H1 (cell line): ENCODE measurements around the gene MEF2A. TPM values are rescaled to one million over a fixed set of nuclear protein-coding genes. Genes with fewer than 3 reads are reported as not detected.

ENCODE experiments used
- CTCF ChIA-PET: fragments of 300-600 bp; sonication (Branson Sonifier 250); formaldehyde crosslinking; loops from one replicate; lab custom pipeline; 2021; ENCODE audit not compliant: partially characterized antibody; lab: Charles Lee
- POLR2A ChIA-PET: fragments of 300-600 bp; sonication (Branson Sonifier 250); formaldehyde crosslinking; loops from one replicate; lab custom pipeline; 2021; ENCODE audit warnings: inconsistent platforms; ENCODE audit not compliant: partially characterized antibody; lab: Charles Lee
- DNase-seq, 2 experiments: peaks; one replicate each; pipeline versions ENCODE4 v3.0.0 to v3.0.0-alpha.2; 2010 to 2022; ENCODE audit warnings: low spot score in 2 of 2, low read depth in 1 of 2, mixed read lengths in 1 of 2
- FAIRE-seq: peaks from 2 replicates; lab custom pipeline; 2011; peaks lifted over from hg19 to GRCh38; lab: Jason Lieb, UNC
- H2AFZ ChIP-seq: 2 replicates; pipeline ENCODE4 v1.8.1; 2012; ENCODE audit warnings: low read length, inconsistent platforms
- H2AK5ac ChIP-seq: 2 replicates; pipeline ENCODE4 v1.6.1; 2013; ENCODE audit warnings: low read depth, low read length
- H2BK120ac ChIP-seq: replicated peaks from 2 replicates; pipeline ENCODE3; 2013; ENCODE audit warnings: low read depth, low read length, inconsistent platforms
- H2BK12ac ChIP-seq: 2 replicates; pipeline ENCODE4 v1.6.1; 2013; ENCODE audit warnings: low read depth, low read length
- H2BK15ac ChIP-seq: 2 replicates; pipeline ENCODE4 v1.6.1; 2013; ENCODE audit warnings: low read length
- H2BK20ac ChIP-seq: 2 replicates; pipeline ENCODE4 v1.6.1; 2013; ENCODE audit warnings: low read length
- H2BK5ac ChIP-seq: 2 replicates; pipeline ENCODE4 v1.6.1; 2013; ENCODE audit warnings: low read depth, low read length
- H3K14ac ChIP-seq: 2 replicates; pipeline ENCODE4 v1.6.1; 2013; ENCODE audit warnings: inconsistent platforms; ENCODE audit not compliant: insufficient read length
- H3K18ac ChIP-seq: 2 replicates; pipeline ENCODE4 v1.6.1; 2013; ENCODE audit warnings: low read length; ENCODE audit errors: extremely low read depth
- H3K23ac ChIP-seq: 2 replicates; pipeline ENCODE4 v1.6.1; 2013; ENCODE audit warnings: inconsistent platforms; ENCODE audit not compliant: insufficient read length
- H3K23me2 ChIP-seq: 2 replicates; pipeline ENCODE4 v1.6.1; 2013; ENCODE audit warnings: low read depth, low read length
- H3K27ac ChIP-seq: 2 replicates; pipeline ENCODE4 v1.6.1; 2011; ENCODE audit warnings: low read depth, low read length, inconsistent platforms
- H3K27me3 ChIP-seq, 4 experiments: replicated peaks in 1 of 4; 1 replicate in 1 of 4; 2 replicates in 3 of 4; pipeline versions ENCODE4 v1.6.1 to v1.8.1; 2011 to 2013; ENCODE audit warnings: low read length in 3 of 4, mild to moderate bottlenecking in 3 of 4, inconsistent platforms in 2 of 4, mixed read lengths in 2 of 4, moderate library complexity in 1 of 4; ENCODE audit not compliant: control insufficient read depth in 3 of 4, insufficient read depth in 3 of 4; ENCODE audit errors: extremely low read depth in 1 of 4
- H3K36me3 ChIP-seq, 4 experiments: 2 replicates each; pipeline versions ENCODE4 v1.6.1 to v1.8.1; 2011 to 2013; ENCODE audit warnings: mild to moderate bottlenecking in 4 of 4, low read length in 3 of 4, moderate library complexity in 2 of 4, control low read depth in 1 of 4, inconsistent platforms in 1 of 4; ENCODE audit not compliant: insufficient read depth in 4 of 4, control insufficient read depth in 2 of 4
- H3K4ac ChIP-seq: replicated peaks from 2 replicates; pipeline ENCODE3; 2013; ENCODE audit warnings: low read length, low read depth, mixed read lengths, inconsistent platforms; ENCODE audit not compliant: insufficient read length
- H3K4me1 ChIP-seq, 4 experiments: replicated peaks in 1 of 4; 1 replicate in 1 of 4; 2 replicates in 3 of 4; pipeline versions ENCODE4 v1.6.1 to v1.8.1; 2011 to 2013; ENCODE audit warnings: low read length in 3 of 4, inconsistent platforms in 2 of 4, mixed read lengths in 1 of 4; ENCODE audit not compliant: insufficient read depth in 4 of 4, control insufficient read depth in 3 of 4
- H3K4me2 ChIP-seq, 2 experiments: 2 replicates each; pipeline versions ENCODE4 v1.6.1 to v1.8.1; 2011 to 2013; ENCODE audit warnings: low read depth in 2 of 2, low read length in 2 of 2, control low read depth in 1 of 2, inconsistent platforms in 1 of 2, mild to moderate bottlenecking in 1 of 2; ENCODE audit not compliant: insufficient read depth in 1 of 2
- H3K4me3 ChIP-seq, 4 experiments: fragments of 200-600, 300-600 bp in 1 of 4; sonication (generic), shearing (Covaris generic), sonication (Bioruptor Twin) in 1 of 4; 2 replicates each; pipeline versions ENCODE4 v1.5.1 to v1.8.1; 2011 to 2016; ENCODE audit warnings: low read length in 4 of 4, low read depth in 3 of 4, control low read depth in 2 of 4, inconsistent platforms in 2 of 4, mild to moderate bottlenecking in 2 of 4, mixed read lengths in 1 of 4, moderate library complexity in 1 of 4; ENCODE audit not compliant: insufficient read depth in 2 of 4; ENCODE audit errors: extremely low read depth in 1 of 4
- H3K56ac ChIP-seq: replicated peaks from 2 replicates; pipeline ENCODE3; 2013; ENCODE audit warnings: low read depth, mild to moderate bottlenecking, mixed read lengths, low read length, inconsistent platforms; ENCODE audit not compliant: insufficient read length
- H3K79me1 ChIP-seq: 2 replicates; pipeline ENCODE4 v1.6.1; 2013; ENCODE audit warnings: low read depth, low read length, control low read depth
- H3K79me2 ChIP-seq, 2 experiments: 2 replicates each; pipeline versions ENCODE4 v1.6.1 to v1.8.1; 2012 to 2013; ENCODE audit warnings: low read length in 2 of 2, mild to moderate bottlenecking in 2 of 2, inconsistent platforms in 1 of 2; ENCODE audit not compliant: insufficient read depth in 2 of 2, control insufficient read depth in 1 of 2
- H3K9ac ChIP-seq, 4 experiments: replicated peaks in 1 of 4; 1 replicate in 1 of 4; 2 replicates in 3 of 4; pipeline versions ENCODE4 v1.6.1 to v1.8.1; 2011 to 2013; ENCODE audit warnings: low read depth in 3 of 4, low read length in 3 of 4, control low read depth in 2 of 4, mild to moderate bottlenecking in 2 of 4, moderate library complexity in 2 of 4, inconsistent platforms in 1 of 4; ENCODE audit errors: extremely low read depth in 1 of 4
- H3K9me3 ChIP-seq, 2 experiments: 2 replicates each; pipeline versions ENCODE4 v1.6.1 to v1.8.1; 2012 to 2013; ENCODE audit warnings: mild to moderate bottlenecking in 2 of 2, moderate library complexity in 2 of 2, control low read depth in 1 of 2, inconsistent platforms in 1 of 2, low read depth in 1 of 2, low read length in 1 of 2, mixed read lengths in 1 of 2; ENCODE audit not compliant: insufficient read depth in 2 of 2
- H4K20me1 ChIP-seq, 2 experiments: replicated peaks in 1 of 2; 2 replicates each; pipeline versions ENCODE3 to v1.8.1; 2011 to 2013; ENCODE audit warnings: inconsistent platforms in 2 of 2, low read length in 2 of 2, mild to moderate bottlenecking in 1 of 2; ENCODE audit not compliant: insufficient read depth in 2 of 2, control insufficient read depth in 1 of 2
- H4K5ac ChIP-seq: 2 replicates; pipeline ENCODE4 v1.6.1; 2013; ENCODE audit warnings: low read length, low read depth, mixed read lengths, inconsistent platforms; ENCODE audit not compliant: insufficient read length
- H4K8ac ChIP-seq: 2 replicates; pipeline ENCODE4 v1.8.0; 2013; ENCODE audit warnings: mild to moderate bottlenecking, moderate library complexity, low read length, inconsistent platforms; ENCODE audit not compliant: insufficient read depth; ENCODE audit errors: extremely low read depth
- H4K91ac ChIP-seq: replicated peaks from 2 replicates; pipeline ENCODE3; 2013; ENCODE audit warnings: low read length, mixed read lengths, inconsistent platforms; ENCODE audit not compliant: insufficient read length
- BCL11A ChIP-seq, 2 experiments: IDR thresholded peaks; one replicate each; pipeline ENCODE4 v1.6.1; 2011; ENCODE audit warnings: low read depth in 2 of 2, low read length in 2 of 2, mild to moderate bottlenecking in 2 of 2
- BRCA1 ChIP-seq: IDR thresholded peaks from 2 replicates; pipeline ENCODE4 v1.6.1; 2012; ENCODE audit warnings: low read depth, low read length, improper control_type of control experiment
- CBX8 ChIP-seq: fragments of 300-800, 300-1000 bp; sonication (generic); IDR thresholded peaks from 2 replicates; pipeline ENCODE4 v1.7.1; 2016; ENCODE audit warnings: low read depth, low read length, borderline replicate concordance
- CEBPB ChIP-seq: IDR thresholded peaks from 2 replicates; pipeline ENCODE4 v1.6.1; 2012; ENCODE audit warnings: low read depth, low read length
- CTCF ChIP-seq, 3 experiments: IDR thresholded peaks; 1 replicate in 2 of 3; 2 replicates in 1 of 3; pipeline versions ENCODE4 v1.5.1 to v1.6.1; 2011; ENCODE audit warnings: low read length in 3 of 3, mild to moderate bottlenecking in 3 of 3, inconsistent platforms in 2 of 3, low read depth in 1 of 3, moderate library complexity in 1 of 3; ENCODE audit not compliant: insufficient read depth in 1 of 3; ENCODE audit errors: control extremely low read depth in 1 of 3
- EGR1 ChIP-seq: IDR thresholded peaks from 2 replicates; pipeline ENCODE4 v1.6.1; 2011; ENCODE audit warnings: low read depth, low read length, borderline replicate concordance
- EZH2 ChIP-seq: fragments of 200-600 bp; sonication (generic); IDR thresholded peaks from 2 replicates; pipeline ENCODE4 v1.7.1; 2012; ENCODE audit warnings: low read depth, mild to moderate bottlenecking, moderate library complexity, low read length, inconsistent platforms; ENCODE audit not compliant: severe bottlenecking
- GTF2F1 ChIP-seq: IDR thresholded peaks from 2 replicates; pipeline ENCODE4 v1.6.1; 2012; ENCODE audit warnings: low read depth, low read length, improper control_type of control experiment, borderline replicate concordance
- KDM5A ChIP-seq: fragments of 200-600 bp; IDR thresholded peaks from 2 replicates; pipeline ENCODE4 v1.7.1; 2012; ENCODE audit warnings: mild to moderate bottlenecking, low read length, inconsistent platforms, mixed read lengths
- NRF1 ChIP-seq: IDR thresholded peaks from 2 replicates; pipeline ENCODE4 v1.6.1; 2011; ENCODE audit warnings: mild to moderate bottlenecking, low read depth, low read length, improper control_type of control experiment
- POLR2A ChIP-seq, 2 experiments: IDR thresholded peaks; 1 replicate in 1 of 2; 2 replicates in 1 of 2; pipeline ENCODE4 v1.6.1; 2011; ENCODE audit warnings: low read depth in 2 of 2, low read length in 2 of 2, mild to moderate bottlenecking in 2 of 2; ENCODE audit errors: control extremely low read depth in 1 of 2
- POU5F1 ChIP-seq: IDR thresholded peaks from 2 replicates; pipeline ENCODE4 v1.6.1; 2011; ENCODE audit warnings: low read depth, mild to moderate bottlenecking, low read length, moderate library complexity
- TEAD4 ChIP-seq: IDR thresholded peaks from 2 replicates; pipeline ENCODE4 v1.6.1; 2012; ENCODE audit warnings: low read depth, low read length, inconsistent platforms, mixed read lengths
- WGBS, 2 experiments: shearing (Covaris generic) in 1 of 2; methylation state at CpG; one replicate each; pipeline versions ENCODE4 v1.1.6 to v1.1.7; 2013 to 2015; ENCODE audit warnings: low lambda C conversion rate in 2 of 2, mixed read lengths in 2 of 2, inconsistent platforms in 1 of 2, low coverage in 1 of 2, missing lambda C conversion rate in 1 of 2; ENCODE audit not compliant: insufficient replicate concordance in 2 of 2, insufficient coverage in 1 of 2, insufficient read length in 1 of 2; ENCODE audit errors: extremely low coverage in 1 of 2, missing lambda C conversion rate in 1 of 2; 5-methylcytosine and 5-hydroxymethylcytosine counted together
- polyA plus RNA-seq, 7 experiments: library from polyadenylated mRNA; depleted of rRNA in 3 of 7; stranded (reverse) in 5 of 7; unstranded in 2 of 7; fragments of >200 nt in 5 of 7; fragments of 200-250 nt in 2 of 7; gene quantifications; 1 replicate in 5 of 7; 2 replicates in 1 of 7; 4 replicates in 1 of 7; pipeline versions ENCODE4 v1.2.1 to v1.2.3, GENCODE V29; 2011 to 2013; ENCODE audit warnings: missing spikeins in 2 of 7, mixed read lengths in 2 of 7
- total RNA-seq: library from RNA; stranded (reverse); fragmentation: NEBNext Ultra II Directional; extraction: Animal tissue kit (Norgen Biotek cat#: 25700); gene quantifications from 2 replicates; pipeline ENCODE4 v1.2.1, GENCODE V29; 2021

The MEF2A gene
- total and polyA plus RNA-seq, 2 of the 8 experiments (the other 6 are each of a cell fraction or from before 2014, with no cell fraction given) = 15.6 to 22.5 TPM

- Histone ChIP-seq H4K5ac (no peak overlapping the region), H4K91ac (no peak overlapping the region), H2AFZ (no peak overlapping the region), H3K23me2 (no peaks in the 10 kb centered on the region), H2BK12ac (no peak overlapping the region), H2AK5ac (no peak overlapping the region), H4K20me1 (no peaks in the 10 kb centered on the region), H2BK20ac (no peak overlapping the region), H3K56ac (no peak overlapping the region), H3K9me3 (no peaks in the 10 kb centered on the region), H3K4me1 (no peaks in the 10 kb centered on the region), H4K8ac (peak overlapping the region; percentile 31; the same call in 1 of the 2 replicates), H3K18ac (no peak overlapping the region), H2BK15ac (no peak overlapping the region), H3K79me1 (no peaks in the 10 kb centered on the region), H2BK5ac (no peak overlapping the region), H2BK120ac (no peak overlapping the region), H3K27ac (no peak overlapping the region), H3K79me2 (no peaks in the 10 kb centered on the region), H3K27me3 (no peaks in the 10 kb centered on the region), H3K9ac (no peak overlapping the region), H3K14ac (no peak overlapping the region), H3K4me3 (no peak overlapping the region), H3K36me3 (no peaks in the 10 kb centered on the region), H3K4me2 (no peak overlapping the region), H3K23ac (no peak overlapping the region), H3K4ac (no peak overlapping the region)
- FAIRE-seq = no peak
- POLR2A ChIA-PET = no interaction called here
- 82% methylated on average over 2 of the region's 2 CpGs; no CpG with 5 or more reads in 1 of the 2 experiments for WGBS, 2 experiments
- CTCF ChIA-PET = interaction anchor here (0.9 to 12.7 kb wide), 4 partner anchors 12 to 511 kb away, joined by 3 to 92 read pairs (median 4); no protein-coding TSS in a partner anchor
- DNase-seq = peak in 1 of 2 experiments; percentile 10
- TF ChIP-seq GTF2F1 (no peak), CBX8 (no peak), POU5F1 (no peak), NRF1 (no peak), CTCF (IDR thresholded peaks at IDR 0.05; ENCODE audit: control extremely low read depth in 1 of 3, insufficient read depth in 1 of 3, low read depth in 1 of 3, low read length in 3 of 3) (no peak), EZH2 (no peak), EGR1 (no peak), BRCA1 (no peak), KDM5A (no peak), BCL11A (IDR thresholded peaks at IDR 0.05; ENCODE audit: low read depth in 2 of 2, low read length in 2 of 2) (no peak), TEAD4 (no peak), POLR2A (IDR thresholded peaks at IDR 0.05; ENCODE audit: control extremely low read depth in 1 of 2, low read depth in 2 of 2, low read length in 2 of 2) (no peak), CEBPB (no peak)
Measured at GRCh38 chr15:99741835-99742234, 176.1 kb downstream of the MEF2A start.
